CD4-positive, alpha-beta T cell treated with Interleukin-21 for 1 hour (primary cell): ENCODE data around the gene ATF6B.

Source experiments
- DNase-seq: peaks from one replicate; pipeline ENCODE4 v3.0.0-alpha.2; 2020

ATF6B gene

GRCh38 chr6:32129297-32130088 lies 1.4 kb upstream of the ATF6B start:
- DNase-seq, result no peak

GRCh38 chr6:32128751-32129296 lies 778 bp upstream of the ATF6B start:
- no peak for DNase-seq

- DNase-seq, result no peak
Observed at GRCh38 chr6:32127409-32127716, 683 bp downstream of the ATF6B start.

- DNase-seq, result no peak
Observed at GRCh38 chr6:32126880-32127279, 1.2 kb downstream of the ATF6B start.

- DNase-seq, result no peak
Observed at GRCh38 chr6:32123681-32124080, 4.4 kb downstream of the ATF6B start.

- no peak for DNase-seq
Observed at GRCh38 chr6:32120573-32121059, 7.4 kb downstream of the ATF6B start.

- peak; percentile 67 for DNase-seq
Observed at GRCh38 chr6:32118782-32119628, 9.0 kb downstream of the ATF6B start.

- DNase-seq, result no peak
Observed at GRCh38 chr6:32117461-32117860, 10.6 kb downstream of the ATF6B start.

- DNase-seq, result no peak
Observed at GRCh38 chr6:32116674-32117073, 11.4 kb downstream of the ATF6B start.

- no peak for DNase-seq
Observed at GRCh38 chr6:32115623-32116022, 12.4 kb downstream of the ATF6B start.

GRCh38 chr6:32114796-32115195 lies 13.2 kb downstream of the ATF6B start:
- no peak for DNase-seq

GRCh38 chr6:32113386-32114352 lies 14.4 kb downstream of the ATF6B start:
- DNase-seq, result no peak

- no peak for DNase-seq
Observed at GRCh38 chr6:32112431-32112980, 15.5 kb downstream of the ATF6B start.

GRCh38 chr6:32111424-32112066 lies 16.5 kb downstream of the ATF6B start:
- no peak for DNase-seq

- no peak for DNase-seq
Observed at GRCh38 chr6:32110632-32111031, 17.4 kb downstream of the ATF6B start.

GRCh38 chr6:32109765-32110160 lies 18.3 kb downstream of the ATF6B start:
- DNase-seq, result no peak

- DNase-seq, result no peak
Observed at GRCh38 chr6:32109114-32109764, 18.8 kb downstream of the ATF6B start, which contains the start of gene TNXB. Gene TNXB (minus strand): TSS chr6:32109338. CDS start chr6:32098198, 11,140 bp downstream.

- no peak for DNase-seq
Observed at GRCh38 chr6:32108727-32109113, 19.3 kb downstream of the ATF6B start.

GRCh38 chr6:32108094-32108627 lies 19.9 kb downstream of the ATF6B start:
- no peak for DNase-seq

GRCh38 chr6:32107406-32107805 lies 20.6 kb downstream of the ATF6B start:
- DNase-seq, result no peak

- no peak for DNase-seq
Observed at GRCh38 chr6:32105433-32105832, 22.6 kb downstream of the ATF6B start.
